Hematopoietic multipotent progenitor cell treated with erythropoietin and hydrocortisone succinate and interleukin-3 and kit ligand, for 17 days (in vitro differentiated cells): ENCODE results near the gene LPP.

ENCODE experiments used
- DNase-seq: peaks from one replicate; pipeline ENCODE4 v3.0.0-alpha.2; 2015; ENCODE audit warnings: low spot score

Gene LPP

GRCh38 chr3:188482929-188483328 lies 329.0 kb downstream of the LPP start:
- DNase-seq: no peak

- no peak for DNase-seq
Observed at GRCh38 chr3:188486126-188486525, 332.2 kb downstream of the LPP start.

GRCh38 chr3:188486952-188487351 lies 333.0 kb downstream of the LPP start:
- DNase-seq: no peak

GRCh38 chr3:188487652-188488051 lies 333.7 kb downstream of the LPP start:
- no peak for DNase-seq

- no peak for DNase-seq
Observed at GRCh38 chr3:188488801-188489200, 334.8 kb downstream of the LPP start.

GRCh38 chr3:188489639-188490405 lies 335.9 kb downstream of the LPP start:
- no peak for DNase-seq

GRCh38 chr3:188490416-188490815 lies 336.5 kb downstream of the LPP start:
- no peak for DNase-seq

GRCh38 chr3:188491276-188491687 lies 337.3 kb downstream of the LPP start:
- no peak for DNase-seq

- DNase-seq: no peak
Observed at GRCh38 chr3:188496390-188496789, 342.4 kb downstream of the LPP start.

GRCh38 chr3:188497021-188497420 lies 343.1 kb downstream of the LPP start:
- no peak for DNase-seq

- no peak for DNase-seq
Observed at GRCh38 chr3:188503647-188504046, 349.7 kb downstream of the LPP start.

- DNase-seq: no peak
Observed at GRCh38 chr3:188505151-188505550, 351.2 kb downstream of the LPP start.

- no peak for DNase-seq
Observed at GRCh38 chr3:188505911-188506310, 352.0 kb downstream of the LPP start.

- no peak for DNase-seq
Observed at GRCh38 chr3:188506446-188506845, 352.5 kb downstream of the LPP start.

- DNase-seq: no peak
Observed at GRCh38 chr3:188507244-188507720, 353.3 kb downstream of the LPP start.

GRCh38 chr3:188508454-188508853 lies 354.5 kb downstream of the LPP start:
- DNase-seq: no peak

- no peak for DNase-seq
Observed at GRCh38 chr3:188509316-188509715, 355.4 kb downstream of the LPP start.

GRCh38 chr3:188510366-188510765 lies 356.4 kb downstream of the LPP start:
- no peak for DNase-seq

- DNase-seq: no peak
Observed at GRCh38 chr3:188513662-188514328, 359.8 kb downstream of the LPP start.

- DNase-seq: no peak
Observed at GRCh38 chr3:188516515-188516914, 362.6 kb downstream of the LPP start.

- DNase-seq: no peak
Observed at GRCh38 chr3:188518416-188518815, 364.5 kb downstream of the LPP start.

GRCh38 chr3:188518835-188519452 lies 365.0 kb downstream of the LPP start:
- DNase-seq: no peak

- DNase-seq: no peak
Observed at GRCh38 chr3:188520466-188520865, 366.5 kb downstream of the LPP start.
